Caco-2 (cell line): Measurements from ENCODE around the gene MED12L. TPM values are rescaled to one million over a fixed set of nuclear protein-coding genes. Genes with fewer than 3 reads are reported as not detected.

Experiments
- BruUV-seq: library from RNA; stranded (reverse); fragments of 400-500 nt; replicated peaks from 2 replicates; lab custom pipeline; 2021; lab: Mats Ljungman, UMichigan
- CTCF ChIA-PET: fragments of 300-600 bp; sonication (Branson Sonifier 250); formaldehyde crosslinking; loops from one replicate; lab custom pipeline; 2022; ENCODE audit warnings: antibody characterized with exemption; lab: Charles Lee
- POLR2A ChIA-PET: fragments of 300-600 bp; sonication (Branson Sonifier 250); formaldehyde crosslinking; loops from one replicate; lab custom pipeline; 2022; ENCODE audit warnings: antibody characterized with exemption; lab: Charles Lee
- DNase-seq, 2 experiments: peaks; one replicate each; pipeline versions ENCODE4 v3.0.0 to v3.0.0-alpha.2; 2020 to 2022
- H3K27me3 ChIP-seq: replicated peaks from 2 replicates; pipeline ENCODE4 v1.6.0; 2011; ENCODE audit warnings: low read length; ENCODE audit not compliant: control insufficient read depth, insufficient read depth
- H3K36me3 ChIP-seq: 2 replicates; pipeline ENCODE4 v1.5.1; 2011; ENCODE audit warnings: low read length; ENCODE audit not compliant: control insufficient read depth, insufficient read depth
- H3K4me1 ChIP-seq: fragments of 250-450 bp; sonication (Bioruptor Pico); 2 replicates; pipeline ENCODE4 v1.5.1; 2020; ENCODE audit warnings: mild to moderate bottlenecking
- H3K4me3 ChIP-seq: 2 replicates; pipeline ENCODE4 v1.5.1; 2011; ENCODE audit warnings: low read depth, mild to moderate bottlenecking, control low read depth, low read length
- H3K9me3 ChIP-seq: fragments of 250-450 bp; sonication (Bioruptor Pico); 2 replicates; pipeline ENCODE4 v1.5.1; 2020; ENCODE audit warnings: mild to moderate bottlenecking, moderate library complexity
- H3K27ac Mint-ChIP-seq: one replicate; pipeline ENCODE4 v1.8.0; 2022; ENCODE audit warnings: mixed read lengths; ENCODE audit not compliant: unreplicated experiment
- H3K27me3 Mint-ChIP-seq: one replicate; pipeline ENCODE4 v1.8.0; 2022; ENCODE audit warnings: mixed read lengths; ENCODE audit not compliant: insufficient read depth, unreplicated experiment
- H3K36me3 Mint-ChIP-seq: one replicate; pipeline ENCODE4 v1.8.0; 2022; ENCODE audit warnings: mild to moderate bottlenecking, mixed read lengths; ENCODE audit not compliant: insufficient read depth, unreplicated experiment
- H3K4me1 Mint-ChIP-seq: one replicate; pipeline ENCODE4 v1.8.0; 2022; ENCODE audit warnings: low read depth, mixed read lengths; ENCODE audit not compliant: unreplicated experiment
- H3K4me3 Mint-ChIP-seq: one replicate; pipeline ENCODE4 v1.8.0; 2022; ENCODE audit warnings: mild to moderate bottlenecking, moderate library complexity, mixed read lengths; ENCODE audit not compliant: unreplicated experiment
- H3K9me3 Mint-ChIP-seq: one replicate; pipeline ENCODE4 v1.8.0; 2022; ENCODE audit warnings: mixed read lengths; ENCODE audit not compliant: unreplicated experiment
- CTCF ChIP-seq, 2 experiments: fragments of 200-600 bp in 1 of 2; IDR thresholded peaks; 1 replicate in 1 of 2; 2 replicates in 1 of 2; pipeline versions ENCODE4 v1.5.1 to v1.8.0; 2011 to 2022; ENCODE audit warnings: antibody characterized with exemption in 1 of 2, control low read depth in 1 of 2, inconsistent platforms in 1 of 2, low read depth in 1 of 2, low read length in 1 of 2, mild to moderate bottlenecking in 1 of 2, moderate library complexity in 1 of 2; ENCODE audit not compliant: insufficient read depth in 1 of 2, severe bottlenecking in 1 of 2, unreplicated experiment in 1 of 2
- intact Hi-C: fragments of 100-400 bp; cut with micrococcal nuclease; formaldehyde crosslinking; loops from one replicate; pipeline ENCODE4 v1.10.0; 2022; ENCODE audit not compliant: unreplicated experiment
- total RNA-seq: library from RNA; stranded (reverse); gene quantifications from 2 replicates; pipeline ENCODE4 v1.2.3, GENCODE V29; 2022

The MED12L gene
- total RNA-seq, 1 experiment from 2014 or later: 21.5 TPM

GRCh38 chr3:151329363-151329762, 243.9 kb downstream of the MED12L start, which contains the start of gene P2RY13:
Gene P2RY13 (minus strand): TSS chr3:151329549. CDS start chr3:151329528, 21 bp downstream.
- Histone ChIP-seq H3K9me3 (no peaks in the 10 kb centered on the region), H3K4me3 (no peak within 1 kb of the TSS), H3K4me1 (no peaks in the 10 kb centered on the region), H3K36me3 (no peaks in the 10 kb centered on the region), H3K27me3 (no peaks in the 10 kb centered on the region)
- Mint-ChIP-seq H3K4me3 (no peak within 1 kb of the TSS), H3K9me3 (no peaks in the 10 kb centered on the region), H3K27ac (no peak within 1 kb of the TSS), H3K4me1 (no peaks in the 10 kb centered on the region), H3K36me3 (peaks cover 7% of the 10 kb centered on the region), H3K27me3 (no peaks in the 10 kb centered on the region)
- intact Hi-C loops: no loop called here
- ChIA-PET CTCF (no interaction called here), POLR2A (no interaction called here)
- no TSS peak for BruUV-seq
- TF ChIP-seq CTCF (IDR thresholded peaks at IDR 0.05; ENCODE audit: insufficient read depth in 1 of 2, low read depth in 1 of 2, low read length in 1 of 2, severe bottlenecking in 1 of 2, unreplicated experiment in 1 of 2): no peak
- no peak for DNase-seq

- POLR2A ChIA-PET: no interaction called here
- intact Hi-C loops: no loop called here
Observed at GRCh38 chr3:151330379-151330778, 244.9 kb downstream of the MED12L start.

GRCh38 chr3:151330899-151331298, 245.4 kb downstream of the MED12L start:
- CTCF ChIA-PET: no interaction called here
- H3K9me3 ChIP-seq: no peaks in the 10 kb centered on the region
- H3K27me3 ChIP-seq: no peaks in the 10 kb centered on the region
- BruUV-seq: no TSS peak
- Mint-ChIP-seq H3K4me3 (no peak overlapping the region), H3K27me3 (no peaks in the 10 kb centered on the region), H3K27ac (no peak overlapping the region), H3K36me3 (peaks cover 7% of the 10 kb centered on the region), H3K9me3 (no peaks in the 10 kb centered on the region), H3K4me1 (no peaks in the 10 kb centered on the region)
- TF ChIP-seq CTCF (IDR thresholded peaks at IDR 0.05; ENCODE audit: insufficient read depth in 1 of 2, low read depth in 1 of 2, low read length in 1 of 2, severe bottlenecking in 1 of 2, unreplicated experiment in 1 of 2): no peak
- no peak for DNase-seq
- H3K4me1 ChIP-seq: no peaks in the 10 kb centered on the region
- intact Hi-C loops: no loop called here
- H3K4me3 ChIP-seq: no peak overlapping the region
- POLR2A ChIA-PET: no interaction called here
- H3K36me3 ChIP-seq: no peaks in the 10 kb centered on the region

More at GRCh38 chr3:151330379-151330778, 244.9 kb downstream of the MED12L start:
- TF ChIP-seq CTCF (IDR thresholded peaks at IDR 0.05; ENCODE audit: insufficient read depth in 1 of 2, low read depth in 1 of 2, low read length in 1 of 2, severe bottlenecking in 1 of 2, unreplicated experiment in 1 of 2): no peak
- Histone ChIP-seq H3K36me3 (no peaks in the 10 kb centered on the region), H3K9me3 (no peaks in the 10 kb centered on the region), H3K27me3 (no peaks in the 10 kb centered on the region), H3K4me3 (no peak overlapping the region), H3K4me1 (no peaks in the 10 kb centered on the region)
- CTCF ChIA-PET: no interaction called here
- no peaks in the 10 kb centered on the region for H3K4me1 Mint-ChIP-seq
- DNase-seq: no peak
- H3K27ac Mint-ChIP-seq: no peak overlapping the region
- no TSS peak for BruUV-seq
- H3K27me3 Mint-ChIP-seq: no peaks in the 10 kb centered on the region
- peaks cover 7% of the 10 kb centered on the region for H3K36me3 Mint-ChIP-seq
- no peaks in the 10 kb centered on the region for H3K9me3 Mint-ChIP-seq
- no peak overlapping the region for H3K4me3 Mint-ChIP-seq
